Measurements from ENCODE around the gene OSBPL10.

The OSBPL10 gene

GRCh38 chr3:31615071-31615875, 365.8 kb downstream of the OSBPL10 start:
- H3K36me3 Mint-ChIP-seq (ENCODE audit: low read depth): peaks cover 73% of the 10 kb centered on the region
- peak overlapping the region; percentile 96 for H3K27ac Mint-ChIP-seq
- H3K4me1 Mint-ChIP-seq: peaks cover 16% of the 10 kb centered on the region
- H3K27me3 Mint-ChIP-seq (ENCODE audit: low read depth, poor library complexity): no peaks in the 10 kb centered on the region
- TF ChIP-seq CTCF (IDR thresholded peaks at IDR 0.05): no peak
- H3K9me3 Mint-ChIP-seq: peaks cover 7% of the 10 kb centered on the region
- no peak for DNase-seq
- no peak overlapping the region for H3K4me3 Mint-ChIP-seq

- Mint-ChIP-seq H3K36me3 (ENCODE audit: low read depth) (peaks cover 79% of the 10 kb centered on the region), H3K27me3 (ENCODE audit: low read depth, poor library complexity) (no peaks in the 10 kb centered on the region), H3K4me3 (no peak overlapping the region), H3K27ac (no peak overlapping the region), H3K4me1 (peaks cover 16% of the 10 kb centered on the region), H3K9me3 (peaks cover 10% of the 10 kb centered on the region)
- no peak for DNase-seq
- no peak for TF ChIP-seq CTCF (IDR thresholded peaks at IDR 0.05)
Observed at GRCh38 chr3:31614162-31614921, 366.7 kb downstream of the OSBPL10 start.

- no peak for TF ChIP-seq CTCF (IDR thresholded peaks at IDR 0.05)
- no peak for DNase-seq
- peaks cover 11% of the 10 kb centered on the region for H3K9me3 Mint-ChIP-seq
- H3K36me3 Mint-ChIP-seq (ENCODE audit: low read depth): peaks cover 80% of the 10 kb centered on the region
- no peaks in the 10 kb centered on the region for H3K27me3 Mint-ChIP-seq (ENCODE audit: low read depth, poor library complexity)
- H3K4me3 Mint-ChIP-seq: no peak overlapping the region
- H3K27ac Mint-ChIP-seq: no peak overlapping the region
- peaks cover 16% of the 10 kb centered on the region for H3K4me1 Mint-ChIP-seq
Observed at GRCh38 chr3:31613654-31614053, 367.4 kb downstream of the OSBPL10 start.

- peaks cover 15% of the 10 kb centered on the region for H3K9me3 Mint-ChIP-seq
- H3K4me3 Mint-ChIP-seq: no peak overlapping the region
- DNase-seq: no peak
- peaks cover 16% of the 10 kb centered on the region for H3K4me1 Mint-ChIP-seq
- H3K27me3 Mint-ChIP-seq (ENCODE audit: low read depth, poor library complexity): no peaks in the 10 kb centered on the region
- TF ChIP-seq CTCF (IDR thresholded peaks at IDR 0.05): no peak
- no peak overlapping the region for H3K27ac Mint-ChIP-seq
- H3K36me3 Mint-ChIP-seq (ENCODE audit: low read depth): peaks cover 80% of the 10 kb centered on the region
Observed at GRCh38 chr3:31613177-31613576, 367.9 kb downstream of the OSBPL10 start.

Measured in nephron progenitor cell (in vitro differentiated cells).